ENCODE results near the gene CAMK1D.

Gene CAMK1D

GRCh38 chr10:12750526-12751201 is 401.3 kb downstream of the CAMK1D start:
- Histone ChIP-seq H3K4me3 (ENCODE audit: low read depth, low read length) (no peak overlapping the region), H3K27me3 (ENCODE audit: control insufficient read depth, insufficient read depth, low read length) (no peaks in the 10 kb centered on the region), H3K4me1 (ENCODE audit: control insufficient read depth, insufficient read depth, low read length) (no peaks in the 10 kb centered on the region), H3K9ac (ENCODE audit: low read depth, low read length) (no peak overlapping the region), H3K9me3 (ENCODE audit: control insufficient read depth, insufficient read depth, low read length) (no peaks in the 10 kb centered on the region), H3K27ac (ENCODE audit: low read depth, low read length) (no peak overlapping the region), H3K36me3 (ENCODE audit: control insufficient read depth, insufficient read depth, low read length) (no peaks in the 10 kb centered on the region)

- H3K4me1 ChIP-seq (ENCODE audit: control insufficient read depth, insufficient read depth, low read length): no peaks in the 10 kb centered on the region
- H3K36me3 ChIP-seq (ENCODE audit: control insufficient read depth, insufficient read depth, low read length): no peaks in the 10 kb centered on the region
- H3K27me3 ChIP-seq (ENCODE audit: control insufficient read depth, insufficient read depth, low read length): no peaks in the 10 kb centered on the region
- no peak overlapping the region for H3K27ac ChIP-seq (ENCODE audit: low read depth, low read length)
- H3K9ac ChIP-seq (ENCODE audit: low read depth, low read length): no peak overlapping the region
- H3K4me3 ChIP-seq (ENCODE audit: low read depth, low read length): no peak overlapping the region
- H3K9me3 ChIP-seq (ENCODE audit: control insufficient read depth, insufficient read depth, low read length): no peaks in the 10 kb centered on the region
These were observed 405.7 kb downstream of the CAMK1D start for GRCh38 chr10:12755075-12755474.

GRCh38 chr10:12757351-12757750 is 408.0 kb downstream of the CAMK1D start:
- Histone ChIP-seq H3K27me3 (ENCODE audit: control insufficient read depth, insufficient read depth, low read length) (no peaks in the 10 kb centered on the region), H3K27ac (ENCODE audit: low read depth, low read length) (no peak overlapping the region)

GRCh38 chr10:12758271-12758670 is 408.9 kb downstream of the CAMK1D start:
- Histone ChIP-seq H3K4me3 (ENCODE audit: low read depth, low read length) (no peak overlapping the region), H3K36me3 (ENCODE audit: control insufficient read depth, insufficient read depth, low read length) (no peaks in the 10 kb centered on the region), H3K9me3 (ENCODE audit: control insufficient read depth, insufficient read depth, low read length) (no peaks in the 10 kb centered on the region), H3K9ac (ENCODE audit: low read depth, low read length) (no peak overlapping the region), H3K4me1 (ENCODE audit: control insufficient read depth, insufficient read depth, low read length) (no peaks in the 10 kb centered on the region), H3K27ac (ENCODE audit: low read depth, low read length) (no peak overlapping the region), H3K27me3 (ENCODE audit: control insufficient read depth, insufficient read depth, low read length) (no peaks in the 10 kb centered on the region)

More at GRCh38 chr10:12757351-12757750, 408.0 kb downstream of the CAMK1D start:
- H3K36me3 ChIP-seq (ENCODE audit: control insufficient read depth, insufficient read depth, low read length): no peaks in the 10 kb centered on the region
- H3K9ac ChIP-seq (ENCODE audit: low read depth, low read length): no peak overlapping the region
- H3K4me1 ChIP-seq (ENCODE audit: control insufficient read depth, insufficient read depth, low read length): no peaks in the 10 kb centered on the region
- no peak overlapping the region for H3K4me3 ChIP-seq (ENCODE audit: low read depth, low read length)
- H3K9me3 ChIP-seq (ENCODE audit: control insufficient read depth, insufficient read depth, low read length): no peaks in the 10 kb centered on the region

GRCh38 chr10:12766223-12766622 is 416.9 kb downstream of the CAMK1D start:
- H3K27ac ChIP-seq (ENCODE audit: low read depth, low read length): no peak overlapping the region
- H3K9ac ChIP-seq (ENCODE audit: low read depth, low read length): no peak overlapping the region; the same call in 1 of the 2 replicates
- H3K4me3 ChIP-seq (ENCODE audit: low read depth, low read length): no peak overlapping the region
- H3K27me3 ChIP-seq (ENCODE audit: control insufficient read depth, insufficient read depth, low read length): no peaks in the 10 kb centered on the region
- 0 out of 2 replicates have a peak, but pooled peaks cover 3% of the 10 kb centered on the region for H3K36me3 ChIP-seq (ENCODE audit: control insufficient read depth, insufficient read depth, low read length)
- H3K4me1 ChIP-seq (ENCODE audit: control insufficient read depth, insufficient read depth, low read length): peaks cover 38% of the 10 kb centered on the region
- H3K9me3 ChIP-seq (ENCODE audit: control insufficient read depth, insufficient read depth, low read length): no peaks in the 10 kb centered on the region

GRCh38 chr10:12768156-12769100 is 419.1 kb downstream of the CAMK1D start:
- H3K27ac ChIP-seq (ENCODE audit: low read depth, low read length): peak overlapping the region; percentile 70
- no peaks in the 10 kb centered on the region for H3K9me3 ChIP-seq (ENCODE audit: control insufficient read depth, insufficient read depth, low read length)
- no peaks in the 10 kb centered on the region for H3K27me3 ChIP-seq (ENCODE audit: control insufficient read depth, insufficient read depth, low read length)
- peaks cover 38% of the 10 kb centered on the region for H3K4me1 ChIP-seq (ENCODE audit: control insufficient read depth, insufficient read depth, low read length)
- H3K4me3 ChIP-seq (ENCODE audit: low read depth, low read length): peak overlapping the region; percentile 31; the same call in 1 of the 2 replicates
- H3K36me3 ChIP-seq (ENCODE audit: control insufficient read depth, insufficient read depth, low read length): 0 out of 2 replicates have a peak, but pooled peaks cover 3% of the 10 kb centered on the region
- H3K9ac ChIP-seq (ENCODE audit: low read depth, low read length): no peak overlapping the region; the same call in 1 of the 2 replicates

- Histone ChIP-seq H3K9me3 (ENCODE audit: control insufficient read depth, insufficient read depth, low read length) (no peaks in the 10 kb centered on the region), H3K4me3 (ENCODE audit: low read depth, low read length) (no peak overlapping the region), H3K27me3 (ENCODE audit: control insufficient read depth, insufficient read depth, low read length) (no peaks in the 10 kb centered on the region), H3K4me1 (ENCODE audit: control insufficient read depth, insufficient read depth, low read length) (peaks cover 44% of the 10 kb centered on the region), H3K27ac (ENCODE audit: low read depth, low read length) (no peak overlapping the region), H3K36me3 (ENCODE audit: control insufficient read depth, insufficient read depth, low read length) (0 out of 2 replicates have a peak, but pooled peaks cover 3% of the 10 kb centered on the region), H3K9ac (ENCODE audit: low read depth, low read length) (no peak overlapping the region)
These were observed 420.1 kb downstream of the CAMK1D start for GRCh38 chr10:12769323-12770044.

- H3K9me3 ChIP-seq (ENCODE audit: control insufficient read depth, insufficient read depth, low read length): no peaks in the 10 kb centered on the region
- H3K9ac ChIP-seq (ENCODE audit: low read depth, low read length): no peak overlapping the region
- H3K4me3 ChIP-seq (ENCODE audit: low read depth, low read length): no peak overlapping the region
- H3K27me3 ChIP-seq (ENCODE audit: control insufficient read depth, insufficient read depth, low read length): no peaks in the 10 kb centered on the region
- H3K27ac ChIP-seq (ENCODE audit: low read depth, low read length): no peak overlapping the region
- peaks cover 32% of the 10 kb centered on the region for H3K4me1 ChIP-seq (ENCODE audit: control insufficient read depth, insufficient read depth, low read length)
- H3K36me3 ChIP-seq (ENCODE audit: control insufficient read depth, insufficient read depth, low read length): 0 out of 2 replicates have a peak, but pooled peaks cover 3% of the 10 kb centered on the region
These were observed 422.8 kb downstream of the CAMK1D start for GRCh38 chr10:12771981-12772760.

- no peak overlapping the region for H3K9ac ChIP-seq (ENCODE audit: low read depth, low read length)
- no peaks in the 10 kb centered on the region for H3K9me3 ChIP-seq (ENCODE audit: control insufficient read depth, insufficient read depth, low read length)
- H3K4me3 ChIP-seq (ENCODE audit: low read depth, low read length): no peak overlapping the region
- 0 out of 2 replicates have a peak, but pooled peaks cover 3% of the 10 kb centered on the region for H3K36me3 ChIP-seq (ENCODE audit: control insufficient read depth, insufficient read depth, low read length)
- peaks cover 26% of the 10 kb centered on the region for H3K4me1 ChIP-seq (ENCODE audit: control insufficient read depth, insufficient read depth, low read length)
- H3K27ac ChIP-seq (ENCODE audit: low read depth, low read length): no peak overlapping the region
- no peaks in the 10 kb centered on the region for H3K27me3 ChIP-seq (ENCODE audit: control insufficient read depth, insufficient read depth, low read length)
These were observed 423.6 kb downstream of the CAMK1D start for GRCh38 chr10:12772797-12773587.

Data from HUES48 (cell line).